ENCODE data around the gene SLC38A10. TPM values are rescaled to one million over a fixed set of nuclear protein-coding genes. Genes with fewer than 3 reads are reported as not detected.

SLC38A10 gene
- total RNA-seq, 1 donor from 2014 or later: 135 TPM

GRCh38 chr17:81331527-81332043 lies 36.5 kb upstream of the SLC38A10 start:
- no peak for DNase-seq (ENCODE audit: low spot score)

GRCh38 chr17:81330884-81331245 lies 35.8 kb upstream of the SLC38A10 start:
- DNase-seq (ENCODE audit: low spot score): no peak

- DNase-seq (ENCODE audit: low spot score): no peak
Measured at GRCh38 chr17:81329927-81330883, 35.1 kb upstream of the SLC38A10 start.

GRCh38 chr17:81328978-81329926 lies 34.1 kb upstream of the SLC38A10 start:
- peak; percentile 83 for DNase-seq (ENCODE audit: low spot score)

GRCh38 chr17:81328489-81328888 lies 33.4 kb upstream of the SLC38A10 start:
- DNase-seq (ENCODE audit: low spot score): no peak

- DNase-seq (ENCODE audit: low spot score): no peak
Measured at GRCh38 chr17:81325714-81326358, 30.7 kb upstream of the SLC38A10 start.

GRCh38 chr17:81324851-81325713 lies 30.0 kb upstream of the SLC38A10 start:
- no peak for DNase-seq (ENCODE audit: low spot score)

GRCh38 chr17:81324177-81324850 lies 29.2 kb upstream of the SLC38A10 start:
- DNase-seq (ENCODE audit: low spot score): no peak

- no peak for DNase-seq (ENCODE audit: low spot score)
Measured at GRCh38 chr17:81323411-81323868, 28.3 kb upstream of the SLC38A10 start.

- DNase-seq (ENCODE audit: low spot score): no peak
Measured at GRCh38 chr17:81323083-81323369, 27.9 kb upstream of the SLC38A10 start.

- DNase-seq (ENCODE audit: low spot score): no peak
Measured at GRCh38 chr17:81322271-81323082, 27.4 kb upstream of the SLC38A10 start.

- no peak for DNase-seq (ENCODE audit: low spot score)
Measured at GRCh38 chr17:81317961-81318605, 23.0 kb upstream of the SLC38A10 start.

GRCh38 chr17:81317530-81317821 lies 22.4 kb upstream of the SLC38A10 start:
- DNase-seq (ENCODE audit: low spot score): no peak

GRCh38 chr17:81315885-81316391 lies 20.8 kb upstream of the SLC38A10 start:
- DNase-seq (ENCODE audit: low spot score): no peak

GRCh38 chr17:81315129-81315884 lies 20.2 kb upstream of the SLC38A10 start:
- DNase-seq (ENCODE audit: low spot score): no peak

- DNase-seq (ENCODE audit: low spot score): no peak
Measured at GRCh38 chr17:81314398-81315081, 19.4 kb upstream of the SLC38A10 start.

- DNase-seq (ENCODE audit: low spot score): no peak
Measured at GRCh38 chr17:81313776-81314397, 18.8 kb upstream of the SLC38A10 start.
